ENCODE results near the gene SHPK.

SHPK gene

GRCh38 chr17:3572231-3572630 lies 63.8 kb downstream of the SHPK start:
- H3K4me3 ChIP-seq (ENCODE audit: low read depth, low read length), result no peak overlapping the region
- ChIA-PET CTCF (interaction anchor here (0.9 kb wide), 1 partner anchor 10 kb away, joined by 3 read pairs; no protein-coding TSS in a partner anchor), POLR2A (interaction anchor here (0.8 kb wide), 1 partner anchor 39 kb away, joined by 3 read pairs; no protein-coding TSS in a partner anchor)
- peaks cover 15 to 51% of the 10 kb centered on the region in 2 experiments; a peak in 2 of 3 replicates for H3K36me3 ChIP-seq (ENCODE audit: control insufficient read depth in 2 of 2, insufficient read depth in 1 of 2, low read length in 2 of 2)
- H3K27ac ChIP-seq (ENCODE audit: extremely low read depth, low read depth, low read length), result no peak overlapping the region
- no peaks in the 10 kb centered on the region for H3K4me1 ChIP-seq (ENCODE audit: control insufficient read depth, insufficient read depth, low read length)
- TF ChIP-seq BCL11B (tag by site-specific recombination; IDR thresholded peaks at IDR 0.05; ENCODE audit: low read depth) (no peak), ZNF26 (tag by site-specific recombination; IDR thresholded peaks at IDR 0.05) (no peak), ZNF221 (tag by site-specific recombination; IDR thresholded peaks at IDR 0.05; ENCODE audit: borderline replicate concordance) (no peak), ZNF548 (tag by site-specific recombination; IDR thresholded peaks at IDR 0.05) (no peak), HIC1 (tag by site-specific recombination; IDR thresholded peaks at IDR 0.05) (no peak), ZNF585B (tag by site-specific recombination; IDR thresholded peaks at IDR 0.05) (no peak), ZNF280C (tag by site-specific recombination; IDR thresholded peaks at IDR 0.05) (no peak), ZNF747 (tag by site-specific recombination; IDR thresholded peaks at IDR 0.05) (no peak), ZNF398 (tag by site-specific recombination; IDR thresholded peaks at IDR 0.05) (no peak), ZNF433 (tag by site-specific recombination; IDR thresholded peaks at IDR 0.05; ENCODE audit: low read depth) (no peak), ZNF266 (tag by site-specific recombination; IDR thresholded peaks at IDR 0.05; ENCODE audit: low read depth) (no peak), ZNF558 (tag by site-specific recombination; IDR thresholded peaks at IDR 0.05) (no peak), ZSCAN4 (tag by site-specific recombination; IDR thresholded peaks at IDR 0.05) (no peak), OSR2 (tag by site-specific recombination; IDR thresholded peaks at IDR 0.05) (no peak), ZNF701 (tag by site-specific recombination; IDR thresholded peaks at IDR 0.05) (no peak), ZNF513 (tag by site-specific recombination; IDR thresholded peaks at IDR 0.05) (no peak)
- no peaks in the 10 kb centered on the region for H3K9me3 ChIP-seq (ENCODE audit: control insufficient read depth, insufficient read depth, low read depth, low read length)

Measured in HEK293 (cell line).